CD1c-positive myeloid dendritic cell (primary cell): ENCODE data around the gene HOOK1.
A peak's percentile ranks its signal among the peaks of the same experiment; 100 is the strongest.

Experiments used
- DNase-seq: peaks from one replicate; pipeline ENCODE4 v3.0.0-alpha.2; 2016; ENCODE audit errors: extremely low spot score

Gene HOOK1

DNA sequence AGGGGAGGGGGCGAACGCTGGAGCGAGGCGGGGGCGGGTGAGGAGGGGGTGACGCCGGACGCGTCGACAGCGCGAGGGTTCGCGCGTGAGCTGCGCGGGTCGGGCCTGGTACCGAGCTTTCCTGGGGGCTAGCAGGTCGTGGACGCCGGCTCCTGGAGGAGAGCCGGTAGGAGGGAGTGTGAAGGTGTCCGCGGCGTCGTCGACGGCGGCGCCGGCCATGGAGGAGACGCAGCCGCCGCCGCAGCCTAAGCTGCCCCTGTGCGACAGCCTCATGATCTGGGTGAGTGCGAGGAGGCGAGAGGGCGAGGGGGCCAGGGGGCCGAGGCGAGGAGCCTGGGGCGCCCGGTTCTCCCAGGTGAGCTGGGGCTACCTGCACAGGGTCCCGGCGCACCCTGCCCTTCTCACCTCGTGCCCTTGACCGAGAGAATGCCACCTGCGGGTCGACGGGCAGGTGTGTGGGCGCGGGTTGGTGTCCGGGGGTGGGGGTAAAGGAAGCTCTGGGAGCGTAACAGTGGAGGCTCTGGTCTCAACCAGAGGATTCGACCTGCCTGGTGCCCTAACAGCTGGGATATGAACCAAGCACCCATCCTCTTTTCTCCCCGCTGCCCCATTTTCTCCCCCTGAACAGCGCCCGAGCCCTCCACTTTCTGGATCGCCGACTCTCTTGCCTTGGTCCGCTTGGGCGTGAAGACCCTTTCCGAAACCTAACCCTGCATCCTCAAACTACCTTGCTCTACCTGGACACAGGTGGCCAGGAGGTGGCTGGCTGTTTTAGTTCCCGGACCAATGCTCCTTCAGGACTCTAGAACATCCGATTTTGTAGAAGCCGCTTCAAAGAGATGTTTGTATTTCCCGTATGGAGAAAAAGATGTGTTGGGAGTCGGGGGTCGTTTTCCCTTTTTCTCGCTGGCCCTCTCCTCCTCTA, at the start of gene HOOK1:
Gene HOOK1 (plus strand): TSS at position 49 of the 925 bp plus-strand sequence. CDS start 169 bp downstream, at position 218.
- DNase-seq: no peak

DNA sequence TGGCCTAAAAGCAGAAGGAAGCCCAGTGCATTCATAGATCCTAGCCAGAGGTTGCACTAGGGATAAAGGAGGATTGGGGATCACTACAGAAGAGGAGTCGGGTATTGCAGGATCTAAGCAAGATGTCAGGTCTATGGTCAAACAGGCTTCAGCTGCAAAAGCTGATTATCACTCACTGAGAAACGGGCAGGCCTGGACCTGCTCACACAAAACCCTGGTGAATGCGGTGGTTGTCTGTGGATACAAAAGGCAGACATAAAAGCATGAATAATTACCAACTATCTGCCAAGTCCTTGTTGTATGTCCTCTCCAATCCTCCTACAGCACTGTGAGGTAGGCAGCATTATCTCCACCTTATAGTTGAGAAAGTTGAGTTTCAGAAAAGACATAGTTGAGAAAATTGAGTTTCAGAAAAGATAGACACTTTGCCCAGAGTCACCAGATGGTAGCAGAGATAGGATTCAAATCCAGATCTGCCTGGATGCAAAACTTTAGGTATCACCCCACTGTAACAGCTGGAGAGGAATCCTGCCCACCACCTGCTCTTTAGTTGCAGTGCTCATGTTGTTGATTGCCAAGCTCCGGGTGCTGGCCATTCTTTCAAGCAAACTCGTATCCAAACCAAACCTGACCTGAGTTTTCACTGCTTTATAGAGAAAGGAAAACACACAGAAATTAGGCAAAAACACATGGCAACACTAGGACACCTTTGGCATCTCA, 49.6 kb upstream of the HOOK1 start:
- DNase-seq: no peak

DNA sequence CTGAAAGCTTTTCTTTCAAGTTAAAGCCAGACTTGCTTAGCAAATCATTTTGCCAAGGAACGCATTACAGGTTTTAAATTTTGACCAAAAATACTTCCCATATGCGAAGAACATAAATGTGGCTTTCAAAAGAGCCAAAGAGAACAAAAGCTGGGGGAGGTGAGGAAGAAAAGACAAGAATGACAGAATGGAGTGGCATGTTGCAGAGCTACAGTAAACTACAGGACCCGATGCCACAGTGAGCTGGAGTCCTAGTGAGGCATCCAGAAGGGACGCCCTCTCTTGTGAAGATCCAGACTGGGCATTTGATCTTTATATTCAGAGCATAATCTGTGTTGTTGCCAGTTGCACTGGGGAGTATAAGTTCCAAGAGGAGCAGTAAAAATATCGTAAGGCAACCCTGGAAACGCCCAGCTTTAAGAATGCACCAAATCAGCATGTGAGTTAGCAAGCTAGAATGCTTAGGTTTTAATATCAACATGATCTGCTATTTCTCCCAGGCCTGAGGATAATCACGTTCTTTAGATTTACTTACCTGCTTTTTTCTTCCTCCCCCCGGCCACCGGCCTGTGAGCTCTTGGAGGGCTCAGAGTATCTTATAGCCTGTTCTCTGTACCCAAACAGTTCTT, 48.4 kb upstream of the HOOK1 start:
- no peak for DNase-seq

DNA sequence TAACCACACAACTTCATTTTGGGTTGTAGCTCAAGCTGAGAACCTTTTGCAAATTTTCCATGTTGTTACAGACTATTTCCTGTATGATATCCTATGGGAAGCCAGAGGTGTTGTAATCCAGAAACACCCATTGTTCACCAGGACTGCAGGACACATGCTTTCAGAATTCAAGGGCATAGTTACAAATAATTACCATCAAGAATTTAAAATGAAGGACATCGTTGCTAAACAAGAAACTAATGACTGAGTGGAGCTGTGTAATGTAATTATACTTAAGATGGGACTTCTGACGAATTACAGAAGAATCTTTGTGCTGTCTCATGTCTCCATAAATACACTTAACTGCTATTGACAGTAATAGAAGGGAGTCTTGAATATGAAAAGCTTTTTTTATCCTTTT, 47.6 kb upstream of the HOOK1 start:
- DNase-seq: no peak

DNA sequence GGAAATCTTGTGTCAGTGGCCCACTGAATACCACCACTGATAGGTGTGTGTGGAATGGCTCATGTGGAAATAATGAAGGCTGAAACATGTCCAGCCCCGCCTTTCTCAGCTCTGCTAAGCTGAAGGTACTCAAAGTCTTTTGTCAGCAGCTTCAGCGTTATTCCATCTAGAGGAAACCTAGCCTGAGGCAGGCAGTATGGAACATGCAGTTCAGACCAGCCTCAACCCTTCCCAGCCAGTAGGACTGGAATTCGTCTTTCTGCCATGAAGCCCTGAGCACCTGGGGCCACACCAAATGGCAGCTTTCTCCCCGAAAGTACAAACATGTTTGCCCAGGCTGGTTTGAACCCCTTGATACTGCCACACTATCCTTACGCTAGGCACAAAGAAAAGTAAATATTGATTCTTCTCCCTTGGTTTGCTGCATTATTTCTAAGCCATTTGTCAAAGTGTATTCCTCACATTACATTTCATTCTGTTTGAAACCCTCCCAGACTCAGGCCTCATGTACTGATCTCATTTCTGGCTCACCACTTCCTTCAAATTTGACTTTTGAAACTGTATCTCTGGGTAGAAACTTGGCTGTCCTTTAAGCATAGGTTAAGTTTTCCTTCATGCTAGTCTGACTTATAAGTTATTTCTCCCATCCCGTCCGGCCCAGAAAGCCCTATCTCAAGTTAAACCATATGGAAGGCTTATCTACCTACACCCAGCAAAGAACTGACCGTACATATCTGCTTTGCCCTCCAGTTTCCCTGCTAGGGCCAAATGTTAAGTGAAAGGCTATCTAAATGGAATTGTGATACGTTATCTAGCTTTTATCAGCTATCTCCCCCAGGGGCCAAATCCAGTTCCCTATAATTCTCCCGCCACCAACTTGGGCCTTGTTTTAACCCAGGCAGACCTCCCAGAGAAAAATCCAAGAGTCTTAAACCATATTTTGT, 45.7 kb upstream of the HOOK1 start:
- DNase-seq: no peak

DNA sequence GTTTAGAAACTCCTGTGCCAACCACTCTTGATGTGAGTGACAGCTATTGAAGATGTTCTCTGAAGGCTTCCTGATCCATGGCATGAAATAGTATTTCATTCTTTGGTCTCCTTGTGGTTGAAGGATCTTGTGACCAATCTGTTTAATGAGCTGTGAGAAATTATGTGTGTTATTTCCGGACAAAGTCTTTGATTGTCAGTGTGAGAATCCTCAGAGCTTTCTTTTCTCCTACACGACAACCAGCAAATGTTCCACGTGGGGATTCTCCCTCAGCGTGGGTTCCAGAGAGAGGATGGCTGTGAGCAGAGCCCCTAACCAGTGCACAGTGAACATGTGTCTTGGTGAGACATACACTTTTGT, 45.0 kb upstream of the HOOK1 start:
- no peak for DNase-seq

DNA sequence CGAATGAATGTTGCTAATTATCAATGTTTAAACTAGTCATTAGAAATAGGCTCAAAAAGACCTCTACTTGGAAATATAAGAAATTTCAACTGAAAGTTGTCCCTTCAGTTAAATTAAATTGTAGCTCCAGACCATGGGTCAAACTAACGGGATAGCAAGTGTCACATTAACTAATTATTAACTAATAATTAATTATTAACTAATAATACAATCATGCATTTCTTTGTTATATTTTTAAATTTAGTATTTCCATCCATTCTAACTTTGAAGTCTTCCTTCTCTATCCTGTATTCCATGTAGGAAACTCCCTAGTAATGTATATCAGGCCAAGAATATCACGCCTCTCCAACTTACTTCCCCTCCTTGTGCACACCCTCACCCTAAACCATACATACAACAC, 43.4 kb upstream of the HOOK1 start:
- DNase-seq: no peak

DNA sequence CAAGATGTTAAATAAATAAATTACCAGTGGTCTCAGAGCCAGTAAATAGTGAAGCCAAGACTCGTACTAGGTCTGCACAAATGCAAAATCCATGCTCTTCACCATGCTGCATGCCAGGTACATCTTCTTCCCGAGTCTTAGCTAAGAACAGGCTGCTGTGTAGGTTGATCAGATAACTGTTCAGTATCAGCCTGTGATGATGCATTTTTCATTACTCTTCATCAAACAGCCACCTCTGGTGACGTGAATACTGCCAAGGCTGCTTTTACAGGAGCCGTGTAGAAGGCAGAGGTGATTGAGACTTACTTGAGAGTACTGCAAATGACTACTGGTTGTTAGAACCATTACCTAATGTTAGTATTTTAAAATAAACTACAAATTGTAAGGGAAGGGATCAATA, 39.3 kb upstream of the HOOK1 start:
- no peak for DNase-seq

DNA sequence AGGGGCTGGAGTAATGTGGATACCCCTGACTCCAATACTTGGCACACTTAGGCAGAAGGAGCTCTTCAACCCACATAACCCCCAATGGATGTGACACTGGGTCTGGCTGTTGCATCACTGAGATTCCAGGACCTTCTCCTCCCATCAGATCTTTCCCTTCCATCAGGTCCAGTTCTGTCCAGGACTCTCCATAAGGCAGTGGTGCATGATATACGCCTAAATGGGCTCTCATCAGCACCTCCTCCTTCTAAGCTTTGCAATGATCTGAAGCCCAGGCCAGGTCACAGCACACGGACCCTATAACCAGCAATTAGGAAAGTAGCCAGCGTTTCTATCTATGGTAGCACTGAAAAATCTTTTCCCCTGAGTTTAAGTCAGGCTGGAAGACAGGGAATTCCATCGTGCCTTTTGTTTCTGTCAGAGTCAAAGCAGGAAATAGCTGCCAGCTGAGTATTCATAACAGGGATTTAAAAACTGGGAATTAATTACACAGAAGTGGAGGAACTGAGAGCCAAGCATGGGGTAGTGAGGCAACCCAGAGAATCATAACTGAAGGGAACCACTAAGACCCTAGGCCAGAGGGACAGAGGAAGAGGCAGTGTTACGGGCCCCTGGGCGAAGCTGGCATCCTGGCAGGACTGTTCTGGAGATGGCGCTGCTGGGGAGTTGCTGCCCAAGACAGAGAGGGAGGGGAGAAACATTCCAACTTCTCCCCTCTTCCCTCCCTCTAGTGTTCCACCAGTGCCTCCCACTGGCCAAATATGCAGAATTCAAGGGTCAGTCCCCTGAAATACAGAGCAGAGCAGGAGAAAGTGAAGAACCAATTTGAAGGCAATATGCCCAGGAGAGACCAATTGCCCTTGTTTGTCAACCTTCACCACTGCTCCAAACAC, 37.5 kb upstream of the HOOK1 start:
- DNase-seq: no peak

DNA sequence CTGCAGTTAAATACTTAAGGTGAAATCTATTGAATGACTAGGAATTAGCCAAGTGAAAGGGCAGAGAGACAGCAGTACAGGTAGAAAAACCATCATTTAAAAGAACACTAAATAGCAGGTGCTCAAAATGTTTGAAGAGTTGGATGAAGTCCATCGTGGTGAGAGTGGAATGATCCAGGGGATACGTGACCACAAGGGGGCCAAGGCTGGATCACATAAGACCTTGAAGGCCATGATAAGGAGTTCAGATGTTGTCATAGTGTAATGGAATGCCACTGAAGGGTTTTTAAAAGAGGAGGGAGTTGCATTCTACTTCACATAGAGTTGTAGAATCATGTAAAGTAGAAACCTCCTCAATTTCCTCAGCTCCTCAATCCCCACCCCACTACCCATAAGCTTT, 34.8 kb upstream of the HOOK1 start:
- no peak for DNase-seq

DNA sequence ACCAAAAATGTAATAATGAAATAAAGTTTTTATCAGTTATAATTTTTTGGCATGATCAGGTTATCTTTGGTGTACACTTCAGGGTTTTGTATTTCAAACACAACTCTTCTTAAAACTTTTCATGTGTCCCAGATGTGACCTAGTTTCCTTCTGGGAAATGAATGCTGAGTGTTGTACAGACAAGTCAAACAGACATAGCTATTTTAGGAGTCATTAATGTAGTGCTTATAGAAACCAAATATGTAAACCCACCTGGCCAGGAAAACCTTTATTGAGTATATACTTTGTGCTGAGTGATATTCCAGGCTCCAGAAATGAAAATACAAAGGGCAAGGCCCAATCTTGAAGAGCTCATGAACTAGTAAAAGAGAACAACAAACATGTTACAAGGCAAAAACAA, 25.9 kb upstream of the HOOK1 start:
- no peak for DNase-seq

DNA sequence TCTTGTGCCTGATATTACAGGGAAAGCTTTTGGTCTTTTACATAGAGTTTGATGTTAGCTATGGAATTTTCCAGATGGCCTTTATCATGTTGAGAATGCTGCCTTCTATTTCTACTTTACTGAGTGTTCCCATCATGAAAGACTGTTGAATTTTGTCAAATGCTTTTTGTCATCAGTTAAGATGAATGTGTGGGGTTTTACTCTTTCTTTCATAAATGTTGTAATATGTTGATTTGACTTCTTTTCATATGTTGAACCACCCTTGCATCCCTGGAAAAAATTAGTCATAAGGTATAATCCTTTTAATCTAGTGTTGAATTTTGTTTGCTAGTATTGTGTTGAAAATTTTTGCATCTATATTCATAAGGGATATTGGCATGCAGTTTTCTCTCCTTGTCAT, 16.1 kb upstream of the HOOK1 start:
- DNase-seq: no peak

DNA sequence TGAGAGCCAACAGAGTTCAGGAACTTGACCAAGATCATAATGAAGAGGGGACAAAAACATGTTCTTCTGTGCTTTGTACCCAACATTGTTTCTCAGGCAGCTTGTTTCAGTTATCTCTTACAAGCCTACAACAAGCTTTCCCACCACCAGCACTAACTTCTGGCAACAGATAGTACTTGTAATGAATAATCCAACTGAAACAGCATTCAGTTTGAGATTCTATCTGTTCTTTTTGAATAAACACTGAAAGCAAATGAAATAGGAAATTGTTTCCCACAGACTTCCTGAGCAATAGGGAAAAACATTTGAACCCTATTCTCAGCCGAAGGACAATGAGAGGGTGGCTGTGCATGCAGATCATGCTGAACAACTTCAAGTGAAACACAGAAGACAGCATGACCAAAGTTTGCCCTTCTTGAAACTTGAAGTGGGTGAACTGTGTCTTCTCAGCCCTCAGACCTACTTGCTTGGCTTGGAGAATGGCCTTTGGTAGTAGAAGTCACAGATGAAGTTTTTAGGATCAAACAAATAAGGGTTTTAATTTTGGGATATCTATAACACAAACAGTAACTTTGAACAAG, 11.2 kb upstream of the HOOK1 start:
- DNase-seq: no peak

DNA sequence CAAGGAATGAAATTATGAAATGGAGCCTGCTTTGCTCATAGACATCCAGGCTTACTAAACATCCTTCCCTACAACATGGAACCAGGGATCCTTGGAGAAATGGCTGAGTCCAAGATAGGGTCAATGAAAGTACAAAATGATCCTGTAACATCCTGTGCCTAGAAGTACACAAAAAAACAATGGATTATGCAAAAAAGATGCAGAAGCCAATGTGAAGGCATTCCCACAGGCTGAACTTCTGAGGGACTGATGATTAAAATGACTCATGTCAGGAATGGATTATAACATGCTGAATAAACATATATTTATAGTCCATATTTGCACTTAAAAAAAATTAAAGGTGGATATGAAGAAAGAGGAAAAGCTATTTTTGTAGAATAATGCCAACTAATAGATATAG, 10.4 kb upstream of the HOOK1 start:
- DNase-seq: no peak

DNA sequence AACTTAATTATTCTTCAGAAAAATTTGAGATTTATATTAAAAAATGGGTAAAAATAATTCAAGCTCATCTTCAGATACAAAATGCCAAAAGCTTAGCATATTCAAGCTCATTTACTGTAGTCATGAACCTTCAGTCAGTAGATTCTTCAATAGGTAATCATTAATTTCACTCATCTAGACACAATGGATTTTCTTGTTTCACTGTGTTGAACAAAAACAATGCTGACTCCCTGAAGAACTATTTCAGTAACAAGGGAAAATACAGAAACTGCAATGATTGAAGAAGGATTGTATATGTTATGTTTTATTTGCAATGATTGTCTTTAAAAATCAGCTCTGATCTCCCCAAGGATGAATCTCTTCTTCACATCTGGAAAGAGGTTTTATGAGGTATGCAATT, 9.2 kb upstream of the HOOK1 start:
- no peak for DNase-seq

DNA sequence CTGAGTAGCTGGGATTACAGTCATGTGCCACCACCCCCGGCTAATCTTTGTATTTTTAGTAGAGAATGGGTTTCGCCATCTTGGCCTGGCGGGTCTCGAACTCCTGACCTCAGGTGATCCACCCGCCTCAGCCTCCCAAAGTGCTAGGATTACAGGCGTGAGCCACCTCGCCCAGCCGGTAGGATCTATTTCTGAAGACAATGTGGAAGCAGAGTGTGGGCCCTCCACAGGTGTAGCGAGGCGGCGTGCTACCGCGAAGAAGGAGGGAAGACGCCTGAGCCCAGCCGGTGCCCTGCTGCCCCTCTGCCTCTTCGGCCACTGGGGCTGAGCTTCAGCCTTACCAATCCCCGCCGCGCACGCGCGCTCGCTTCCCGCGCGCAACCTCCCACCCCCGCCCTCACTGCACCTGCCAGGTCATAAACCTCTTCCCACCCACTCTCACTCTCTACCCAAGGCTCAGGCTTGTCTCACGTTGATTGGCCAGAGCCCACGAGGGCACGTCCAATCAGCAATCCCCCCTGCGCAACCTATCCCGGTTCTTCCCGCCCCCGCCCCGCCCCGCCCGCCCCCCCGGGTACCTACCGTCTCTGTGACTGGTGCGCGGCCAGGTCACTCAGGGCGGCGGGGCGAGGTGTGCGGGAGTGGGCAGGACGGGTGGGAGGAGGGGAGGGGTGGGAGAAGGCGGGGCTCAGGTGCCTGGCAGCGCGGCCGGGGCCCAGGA, 409 bp upstream of the HOOK1 start:
- peak; percentile 72 for DNase-seq

DNA sequence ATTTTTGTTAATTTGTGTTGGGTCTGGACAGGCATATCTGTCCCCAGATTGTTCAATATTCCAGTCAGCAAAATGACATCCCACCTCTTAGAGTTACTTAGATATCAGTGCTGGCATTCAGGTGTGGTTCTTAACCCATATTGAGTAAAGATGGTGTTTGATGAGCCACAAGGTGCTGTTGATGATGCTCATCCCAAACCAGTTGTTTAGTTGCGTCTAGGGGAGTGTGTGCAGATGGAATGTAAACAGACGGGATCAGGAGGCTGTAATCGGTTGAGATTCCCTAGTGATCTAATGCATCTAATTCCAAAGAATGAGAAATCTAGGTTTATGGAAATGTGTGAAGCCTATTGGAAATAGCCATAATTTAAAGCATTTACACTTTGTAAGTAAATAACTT, 1.1 kb downstream of the HOOK1 start:
- DNase-seq: no peak

DNA sequence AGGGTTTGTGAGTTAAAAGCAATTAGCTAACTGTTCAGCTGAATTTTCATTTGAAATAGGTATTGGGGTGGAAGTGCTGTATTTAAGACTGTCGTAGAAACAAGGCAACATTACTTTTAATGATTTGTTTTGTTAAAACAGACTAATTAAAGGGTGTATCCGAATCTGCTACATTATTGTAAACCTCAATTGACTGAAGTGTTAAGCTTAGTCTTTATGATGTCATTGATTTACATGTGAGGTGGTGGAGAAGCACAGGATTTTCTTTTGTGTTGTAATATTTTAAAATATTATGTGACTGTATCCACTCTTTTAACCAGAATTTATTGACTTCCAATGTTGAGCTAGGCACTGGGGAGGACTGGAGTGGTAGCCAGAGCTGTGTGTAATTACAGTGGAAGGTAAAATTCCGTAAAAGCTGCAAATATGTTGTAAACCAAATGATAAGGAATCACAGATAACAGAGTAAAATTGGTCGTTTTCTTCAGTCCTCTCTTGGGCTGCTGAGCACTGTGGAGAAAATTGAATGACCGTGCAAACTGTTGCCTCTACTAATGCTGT, 1.6 kb downstream of the HOOK1 start:
- no peak for DNase-seq
